ENCODE measurements around the gene RALGAPA2. TPM values are rescaled to one million over a fixed set of nuclear protein-coding genes. Genes with fewer than 3 reads are reported as not detected.

Gene RALGAPA2
- total RNA-seq, 2 donors from 2014 or later: 36.5 to 53.2 TPM

DNA sequence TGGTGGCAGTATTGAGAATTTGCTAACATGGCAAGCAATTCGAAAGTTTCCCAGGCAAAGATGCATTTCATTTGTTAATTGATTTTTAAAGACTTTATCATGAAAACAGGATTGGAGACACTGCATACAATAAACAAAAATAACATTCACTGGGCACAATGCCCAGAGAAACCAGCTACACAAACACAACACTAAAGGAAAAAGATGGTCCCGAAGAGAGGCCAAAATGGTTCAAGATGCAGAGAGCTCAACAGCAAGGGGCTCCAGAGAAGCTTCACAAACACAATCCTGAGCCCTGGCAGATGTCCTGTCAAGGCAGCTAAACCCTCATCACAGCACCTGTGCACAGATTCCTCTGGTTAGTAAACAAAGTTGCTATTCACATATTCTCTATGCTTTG lies 265.2 kb downstream of the RALGAPA2 start:
- WGBS: 85% methylated on average over 2 of the region's 2 CpGs
- no peaks in the 10 kb centered on the region for H3K36me3 ChIP-seq
- no peaks in the 10 kb centered on the region for H3K9me3 ChIP-seq
- H3K4me3 ChIP-seq: no peak overlapping the region
- TF ChIP-seq POLR2A (IDR thresholded peaks at IDR 0.05) (no peak), POLR2AphosphoS5 (IDR thresholded peaks at IDR 0.05) (no peak)
- TF ChIP-seq, protein P1, sequence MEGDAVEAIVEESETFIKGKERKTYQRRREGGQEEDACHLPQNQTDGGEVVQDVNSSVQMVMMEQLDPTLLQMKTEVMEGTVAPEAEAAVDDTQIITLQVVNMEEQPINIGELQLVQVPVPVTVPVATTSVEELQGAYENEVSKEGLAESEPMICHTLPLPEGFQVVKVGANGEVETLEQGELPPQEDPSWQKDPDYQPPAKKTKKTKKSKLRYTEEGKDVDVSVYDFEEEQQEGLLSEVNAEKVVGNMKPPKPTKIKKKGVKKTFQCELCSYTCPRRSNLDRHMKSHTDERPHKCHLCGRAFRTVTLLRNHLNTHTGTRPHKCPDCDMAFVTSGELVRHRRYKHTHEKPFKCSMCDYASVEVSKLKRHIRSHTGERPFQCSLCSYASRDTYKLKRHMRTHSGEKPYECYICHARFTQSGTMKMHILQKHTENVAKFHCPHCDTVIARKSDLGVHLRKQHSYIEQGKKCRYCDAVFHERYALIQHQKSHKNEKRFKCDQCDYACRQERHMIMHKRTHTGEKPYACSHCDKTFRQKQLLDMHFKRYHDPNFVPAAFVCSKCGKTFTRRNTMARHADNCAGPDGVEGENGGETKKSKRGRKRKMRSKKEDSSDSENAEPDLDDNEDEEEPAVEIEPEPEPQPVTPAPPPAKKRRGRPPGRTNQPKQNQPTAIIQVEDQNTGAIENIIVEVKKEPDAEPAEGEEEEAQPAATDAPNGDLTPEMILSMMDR (IDR thresholded peaks at IDR 0.05): no peak
- no peaks in the 10 kb centered on the region for H3K4me1 ChIP-seq (replicated peaks)
- no peak for DNase-seq (ENCODE audit: low spot score)
- H3K27ac ChIP-seq: no peak overlapping the region
- intact Hi-C loops (cut with DNase I): no loop called here
- H3K27me3 ChIP-seq (replicated peaks; ENCODE audit: insufficient read depth): no peaks in the 10 kb centered on the region

DNA sequence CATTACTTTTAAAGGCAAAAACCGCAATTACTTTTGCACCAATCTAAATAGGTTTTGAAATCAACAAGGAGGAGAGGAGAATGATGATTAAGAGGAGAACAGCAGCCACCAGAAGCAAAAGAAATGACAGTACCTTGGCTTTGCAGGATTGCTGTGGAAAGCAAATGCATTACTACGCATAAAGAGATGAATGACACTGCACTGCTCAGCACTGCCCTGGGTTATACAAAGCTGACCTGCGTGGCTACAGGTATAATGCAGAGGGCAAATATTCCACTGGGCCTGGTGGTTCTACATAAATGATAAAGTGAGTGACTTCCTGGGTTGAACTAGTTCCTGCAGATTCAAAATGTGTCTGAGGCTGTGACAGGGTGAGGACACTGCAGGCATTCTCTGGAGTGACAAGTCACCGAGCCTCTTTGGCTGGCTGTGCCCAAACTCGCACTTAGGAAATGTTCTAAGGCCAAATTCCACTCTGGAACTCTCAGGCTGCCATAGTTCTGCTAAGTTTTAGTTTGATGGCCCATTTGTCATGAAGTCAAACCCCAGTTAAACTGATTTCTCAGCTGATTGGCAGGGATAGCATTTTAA lies 265.9 kb downstream of the RALGAPA2 start:
- Histone ChIP-seq H3K9me3 (no peaks in the 10 kb centered on the region), H3K36me3 (no peaks in the 10 kb centered on the region), H3K4me3 (no peak overlapping the region), H3K27me3 (replicated peaks; ENCODE audit: insufficient read depth) (no peaks in the 10 kb centered on the region), H3K4me1 (replicated peaks) (no peaks in the 10 kb centered on the region), H3K27ac (no peak overlapping the region)
- no peak for TF ChIP-seq POLR2A (IDR thresholded peaks at IDR 0.05)
- TF ChIP-seq POLR2AphosphoS5 (IDR thresholded peaks at IDR 0.05): no peak
- TF ChIP-seq, protein P1 (IDR thresholded peaks at IDR 0.05): no peak
- no peak for DNase-seq (ENCODE audit: low spot score)
- intact Hi-C loops (cut with DNase I): no loop called here
- WGBS: 86% methylated on average over 5 of the region's 5 CpGs

DNA sequence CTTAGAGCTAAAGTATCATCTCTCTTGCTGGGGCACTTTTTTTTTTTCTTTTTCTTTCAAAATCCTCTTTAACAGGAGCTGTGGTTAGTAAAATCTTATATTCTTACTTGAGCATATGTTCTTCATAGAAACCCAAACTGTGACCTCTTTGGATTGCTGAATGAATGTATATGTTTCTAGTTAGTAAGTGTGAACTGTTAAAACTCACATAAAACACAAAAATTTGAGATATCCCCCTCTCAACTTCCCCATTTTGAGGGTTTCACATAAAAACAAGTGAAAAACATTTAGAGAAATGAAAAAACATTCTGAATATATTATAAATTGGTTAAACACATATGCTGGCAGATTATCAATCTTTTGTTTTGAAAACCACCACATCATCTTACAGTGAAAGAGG lies 266.4 kb downstream of the RALGAPA2 start:
- Histone ChIP-seq H3K9me3 (no peaks in the 10 kb centered on the region), H3K4me3 (no peak overlapping the region), H3K4me1 (replicated peaks) (no peaks in the 10 kb centered on the region), H3K27ac (no peak overlapping the region), H3K27me3 (replicated peaks; ENCODE audit: insufficient read depth) (no peaks in the 10 kb centered on the region), H3K36me3 (no peaks in the 10 kb centered on the region)
- DNase-seq (ENCODE audit: low spot score): no peak
- intact Hi-C loops (cut with DNase I): no loop called here
- TF ChIP-seq POLR2A (IDR thresholded peaks at IDR 0.05): no peak
- TF ChIP-seq, protein P1 (IDR thresholded peaks at IDR 0.05): no peak
- no peak for TF ChIP-seq POLR2AphosphoS5 (IDR thresholded peaks at IDR 0.05)

DNA sequence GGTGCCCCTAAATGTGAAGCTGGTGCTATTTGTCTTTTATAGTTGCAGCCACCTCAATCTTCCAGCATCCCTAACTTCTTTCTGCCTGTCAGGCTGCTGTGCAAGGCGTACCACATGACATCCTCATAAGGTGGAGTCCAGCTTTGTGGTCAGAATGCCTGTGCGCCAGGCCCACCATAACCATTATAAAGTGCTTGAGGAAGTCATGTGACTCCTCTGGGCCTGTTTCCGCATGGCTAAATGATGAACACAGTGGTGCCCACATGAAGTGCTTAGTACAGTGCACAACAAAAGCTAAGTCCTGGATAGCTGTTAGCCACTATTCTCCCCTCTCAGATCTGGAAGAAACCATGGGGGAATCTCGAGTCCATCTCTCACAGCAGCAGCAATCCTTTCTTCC lies 268.9 kb downstream of the RALGAPA2 start:
- TF ChIP-seq POLR2AphosphoS5 (IDR thresholded peaks at IDR 0.05): no peak
- TF ChIP-seq POLR2A (IDR thresholded peaks at IDR 0.05): no peak
- TF ChIP-seq, protein P1 (IDR thresholded peaks at IDR 0.05): no peak
- WGBS: 98% methylated on average over 4 of the region's 4 CpGs

DNA sequence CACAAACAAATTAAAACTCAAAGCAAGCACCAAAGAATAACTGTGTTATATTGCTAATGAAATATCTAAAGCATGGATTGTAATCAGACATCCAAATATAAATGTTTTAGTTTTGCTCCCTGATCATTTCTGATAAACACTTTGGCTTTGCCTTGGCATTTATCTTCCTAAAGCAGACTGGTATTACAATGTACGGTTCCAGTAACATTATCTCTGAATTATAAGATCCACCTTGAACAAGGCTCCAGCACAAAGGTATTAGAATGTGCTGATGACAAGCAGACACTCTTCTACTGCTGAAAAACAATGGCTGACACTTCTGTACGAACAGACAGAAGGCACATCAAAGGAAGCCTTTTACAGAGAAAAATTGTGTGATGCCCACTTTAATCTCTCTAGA lies 270.0 kb downstream of the RALGAPA2 start:
- Histone ChIP-seq H3K27ac (no peak overlapping the region), H3K9me3 (no peaks in the 10 kb centered on the region), H3K36me3 (no peaks in the 10 kb centered on the region), H3K4me1 (replicated peaks) (no peaks in the 10 kb centered on the region), H3K27me3 (replicated peaks; ENCODE audit: insufficient read depth) (no peaks in the 10 kb centered on the region), H3K4me3 (no peak overlapping the region)
- intact Hi-C loops (cut with DNase I): no loop called here
- no peak for DNase-seq (ENCODE audit: low spot score)
- TF ChIP-seq, protein P1 (IDR thresholded peaks at IDR 0.05): no peak
- 71% methylated on average over 2 of the region's 2 CpGs for WGBS

More for the DNA sequence above, 268.9 kb downstream of the RALGAPA2 start:
- Histone ChIP-seq H3K27me3 (replicated peaks; ENCODE audit: insufficient read depth) (no peaks in the 10 kb centered on the region), H3K27ac (no peak overlapping the region), H3K4me1 (replicated peaks) (no peaks in the 10 kb centered on the region), H3K9me3 (no peaks in the 10 kb centered on the region), H3K4me3 (no peak overlapping the region), H3K36me3 (no peaks in the 10 kb centered on the region)
- DNase-seq (ENCODE audit: low spot score): no peak
- intact Hi-C loops (cut with DNase I): no loop called here
